PC-3 (cell line): Measurements from ENCODE around the gene LINS1.

Experiments used
- CTCF ChIP-seq: fragments of 300-600 bp; sonication (generic); conservative IDR thresholded peaks from 2 replicates; pipeline ENCODE4 v1.5.1; 2017; ENCODE audit warnings: antibody characterized with exemption, low read depth, mild to moderate bottlenecking, low read length
- EZH2 ChIP-seq: fragments of 300-600 bp; sonication (generic); IDR thresholded peaks from one replicate; pipeline ENCODE4 v1.6.1; 2017; ENCODE audit warnings: antibody characterized with exemption, mild to moderate bottlenecking, low read length; ENCODE audit not compliant: unreplicated experiment

DNA sequence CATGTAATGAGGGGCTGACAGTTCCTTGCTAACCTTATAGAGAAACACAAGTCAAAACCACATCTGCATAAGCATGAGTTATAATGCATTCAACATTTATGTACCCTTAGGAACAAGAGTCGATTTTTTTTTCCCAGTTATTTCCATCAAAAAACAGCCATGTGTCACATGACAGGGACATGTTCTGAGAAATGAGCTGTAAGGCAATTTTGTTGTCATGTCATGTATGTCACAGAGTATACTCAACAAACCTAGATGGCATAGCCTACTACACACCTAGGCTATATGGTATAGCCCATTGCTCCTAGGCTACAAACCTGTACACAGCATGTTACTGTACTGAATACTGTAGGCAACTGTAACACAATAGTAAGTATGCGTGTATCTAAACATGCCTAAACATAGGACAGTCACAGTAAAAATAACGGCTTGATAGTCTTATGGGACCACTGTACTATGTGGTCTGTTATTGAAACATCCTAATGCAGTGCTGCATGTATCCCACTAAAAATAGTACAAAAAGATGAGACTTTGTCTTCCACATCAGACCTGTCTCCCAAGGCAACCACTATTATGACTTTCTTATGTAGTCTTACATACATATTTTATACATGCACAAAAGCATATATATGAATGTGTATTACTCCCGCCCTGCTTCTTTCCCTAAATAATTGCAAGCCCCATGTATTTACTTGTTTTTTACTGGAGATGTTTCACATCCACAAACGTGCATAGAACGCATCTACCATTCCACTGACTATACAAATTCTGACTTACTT is 34.9 kb downstream of the LINS1 start:
- TF ChIP-seq CTCF (no peak), EZH2 (no peak)
